GM10248 (cell line): ENCODE measurements around the gene SUN1.

Source experiments
- CTCF ChIA-PET: fragments of 300-600 bp; sonication (Branson Sonifier 250); formaldehyde crosslinking; extraction: SDS; loops from one replicate; lab custom pipeline; 2021; ENCODE audit warnings: antibody characterized with exemption; lab: Yijun Ruan, JAX
- POLR2A ChIA-PET: fragments of 350-650 bp; sonication (Branson Sonifier 250); formaldehyde crosslinking; extraction: SDS; loops from one replicate; lab custom pipeline; 2020; ENCODE audit warnings: antibody characterized with exemption; lab: Yijun Ruan, JAX
- DNase-seq: peaks from one replicate; pipeline ENCODE4 v3.0.0; 2012; ENCODE audit errors: extremely low spot score
- CTCF ChIP-seq: IDR thresholded peaks from 2 replicates; pipeline ENCODE4 v1.5.1; 2012; ENCODE audit warnings: mild to moderate bottlenecking, low read depth; ENCODE audit errors: extremely low read depth, missing control alignments, control extremely low read depth

SUN1 gene

DNA sequence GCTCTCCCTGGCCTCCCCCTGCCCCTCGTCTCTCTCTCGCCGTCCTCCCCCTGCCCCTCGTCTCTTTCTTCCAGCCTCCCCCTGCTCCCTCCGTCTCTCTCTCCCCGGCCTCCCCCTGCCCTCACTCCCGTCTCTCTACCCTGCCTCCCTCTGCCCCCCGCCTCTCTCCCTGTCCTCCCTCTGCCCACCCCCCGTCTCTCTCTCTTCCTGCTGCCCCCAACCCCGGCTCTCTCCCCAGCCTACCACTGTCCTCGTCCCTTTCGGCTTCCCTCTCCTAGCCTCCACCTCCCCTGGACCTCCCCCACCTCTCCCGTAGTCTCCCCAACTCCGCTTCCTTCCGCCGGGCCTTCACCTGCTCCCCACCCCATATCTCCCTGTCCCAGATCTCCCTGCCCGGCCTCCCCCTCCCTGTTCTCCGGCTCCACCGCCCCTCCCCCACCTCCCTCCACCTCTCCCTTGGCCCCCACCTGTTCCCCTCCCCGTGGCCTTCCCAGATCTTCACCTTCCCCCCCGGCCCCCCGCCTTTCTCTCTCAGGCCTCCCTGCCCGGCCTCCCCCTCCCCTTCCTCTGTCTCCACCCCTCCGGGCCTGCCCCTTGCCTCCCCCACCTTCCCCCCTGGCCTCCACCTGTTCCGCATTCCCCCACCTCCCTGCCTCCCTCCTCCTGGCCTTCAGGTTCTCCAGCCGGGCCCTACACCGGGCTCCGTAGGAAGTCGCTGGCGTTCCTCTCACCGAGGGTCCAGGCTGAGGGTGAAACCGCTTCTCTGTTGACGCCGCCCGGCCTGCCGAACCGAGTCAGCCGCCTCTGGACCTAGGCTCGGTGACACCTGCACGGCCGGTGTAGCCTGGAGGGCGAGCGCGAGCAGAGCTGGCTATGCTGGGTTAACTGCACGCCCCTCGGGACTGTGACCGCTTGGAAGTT lies 45.3 kb downstream of the SUN1 start:
- CTCF ChIA-PET = no interaction called here
- DNase-seq = no peak
- POLR2A ChIA-PET = no interaction called here
- no peak for TF ChIP-seq CTCF

DNA sequence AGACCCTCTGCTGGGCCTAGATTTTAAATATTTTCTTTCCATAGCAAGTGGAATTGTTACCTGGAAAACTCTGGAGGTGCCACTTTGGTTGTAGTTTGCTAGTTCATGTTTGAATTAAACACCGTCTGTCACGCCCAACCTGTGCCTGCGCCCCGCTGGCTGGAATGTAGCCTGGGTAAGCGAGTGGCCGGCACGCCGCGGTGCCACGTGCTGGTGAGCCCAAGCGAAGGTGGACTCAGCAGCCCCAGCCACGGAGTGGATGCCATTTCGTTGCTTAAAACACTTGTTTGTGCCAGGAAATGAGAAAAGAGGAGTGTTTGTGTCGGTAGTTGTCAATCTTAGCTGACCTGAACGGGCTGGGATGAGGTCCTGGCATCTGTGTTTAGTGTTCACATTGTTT lies 46.8 kb downstream of the SUN1 start:
- ChIA-PET CTCF (interaction anchor here (0.8 kb wide), 1 partner anchor 114 kb away, joined by 3 read pairs; no protein-coding TSS in a partner anchor), POLR2A (no interaction called here)
- TF ChIP-seq CTCF = no peak
- DNase-seq = no peak

DNA sequence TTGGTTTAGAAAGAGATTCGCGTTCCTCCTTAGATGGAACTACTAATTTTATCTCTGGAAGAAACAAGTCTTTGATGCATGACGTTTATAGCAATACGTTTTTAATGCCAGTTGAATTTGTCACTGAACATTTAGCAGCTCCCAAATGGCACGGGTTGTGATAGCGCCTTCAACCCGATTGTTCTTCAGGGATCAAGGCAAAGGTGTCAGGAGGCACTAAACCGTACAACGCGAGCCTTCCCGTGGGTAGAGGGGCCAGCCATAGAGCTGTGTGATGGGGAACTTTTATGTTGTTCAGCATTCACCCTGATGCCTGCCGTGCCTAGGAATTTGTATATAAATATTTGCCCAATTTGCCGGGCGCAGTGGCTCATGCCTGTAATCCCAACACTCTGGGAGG lies 47.4 kb downstream of the SUN1 start:
- TF ChIP-seq CTCF = no peak
- DNase-seq = no peak
- ChIA-PET POLR2A (no interaction called here), CTCF (interaction anchor here (0.8 kb wide), 1 partner anchor 114 kb away, joined by 3 read pairs; no protein-coding TSS in a partner anchor)

DNA sequence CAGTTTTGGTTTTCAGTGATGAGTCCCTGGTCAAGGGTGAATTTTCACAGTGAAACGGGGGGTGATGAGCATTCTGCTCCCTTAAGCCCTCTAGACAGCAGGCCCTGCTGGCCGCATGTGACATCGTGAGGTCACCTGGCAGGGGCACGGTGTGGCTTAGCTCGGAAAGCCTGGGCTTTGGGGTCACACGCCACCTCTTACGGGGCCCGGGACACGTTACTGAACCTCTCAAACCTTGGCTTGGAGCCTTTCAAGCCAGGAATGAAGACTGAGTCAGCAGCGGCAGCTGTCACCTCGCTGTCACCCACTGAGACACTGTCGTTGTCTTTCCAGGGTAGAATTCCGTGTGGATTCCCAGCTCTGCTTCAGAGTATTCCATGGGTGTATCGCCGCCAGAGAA lies 48.2 kb downstream of the SUN1 start:
- DNase-seq = no peak
- TF ChIP-seq CTCF = no peak
- POLR2A ChIA-PET = no interaction called here
- CTCF ChIA-PET = no interaction called here

- no peak for DNase-seq
- CTCF ChIA-PET = no interaction called here
- POLR2A ChIA-PET = no interaction called here
- no peak for TF ChIP-seq CTCF
These were observed 49.4 kb downstream of the SUN1 start for GRCh38 chr7:881441-882234.

DNA sequence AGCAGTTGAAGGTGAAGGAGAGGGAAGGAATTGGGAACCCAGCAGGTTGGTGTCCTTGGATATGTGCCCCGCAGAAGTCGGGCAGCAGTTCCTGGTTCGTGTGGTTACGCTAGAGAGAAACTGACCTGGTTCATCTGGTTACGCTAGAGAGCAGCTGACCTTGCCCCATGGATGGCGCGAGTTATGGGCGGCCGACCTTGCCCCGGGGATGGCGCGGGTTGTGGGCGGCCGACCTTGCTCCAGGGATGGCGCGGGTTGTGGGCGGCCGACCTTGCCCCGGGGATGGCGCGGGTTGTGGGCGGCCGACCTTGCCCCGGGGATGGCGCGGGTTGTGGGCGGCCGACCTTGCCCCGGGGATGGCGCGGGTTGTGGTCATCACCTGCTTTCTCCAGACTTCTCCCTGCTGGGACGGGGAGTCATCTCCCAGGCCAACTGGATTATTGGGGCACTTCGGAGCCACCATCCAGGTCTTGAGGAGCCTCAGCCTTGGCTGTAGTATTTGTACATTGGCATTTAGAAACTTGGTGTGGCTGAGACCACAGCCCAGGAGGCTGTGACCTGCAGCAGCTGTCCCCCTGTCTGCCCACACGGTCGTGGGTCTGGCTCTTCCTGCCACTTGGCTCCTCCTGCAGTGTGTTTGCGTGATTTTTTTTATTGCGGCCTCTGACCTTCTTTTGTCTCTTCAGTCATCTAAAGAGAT lies 50.2 kb downstream of the SUN1 start:
- DNase-seq = no peak
- POLR2A ChIA-PET = no interaction called here
- TF ChIP-seq CTCF = no peak
- CTCF ChIA-PET = interaction anchor here (1.2 kb wide), 2 partner anchors 9 to 10 kb away, joined by 3 to 5 read pairs; no protein-coding TSS in a partner anchor
